OCI-LY3 (cell line): ENCODE data around the gene RNF17.
"Not testable (repeated sequence)": the region's sequence is repeated elsewhere in the genome, so short reads cannot be mapped to it uniquely, and the experiment has no call there.

Experiments
- H2AFZ ChIP-seq: fragments of 200-600, 300-600 bp; shearing (Covaris generic); 2 replicates; pipeline ENCODE4 v1.6.0; 2014; ENCODE audit warnings: antibody characterized with exemption, low read depth, low read length
- H3K27ac ChIP-seq: fragments of 200-600, 300-600 bp; sonication (generic); 2 replicates; pipeline ENCODE4 v1.5.1; 2014; ENCODE audit warnings: mild to moderate bottlenecking, low read length, moderate library complexity, mixed read lengths
- H3K27me3 ChIP-seq: fragments of 200-600, 300-600 bp; sonication (generic); 2 replicates; pipeline ENCODE4 v1.6.1; 2014; ENCODE audit warnings: low read depth, low read length, mixed read lengths
- H3K36me3 ChIP-seq: fragments of 200-600, 300-600 bp; sonication (generic); replicated peaks from 2 replicates; pipeline ENCODE3; 2014; ENCODE audit warnings: low read depth, low read length, mixed read lengths
- H3K4me1 ChIP-seq: fragments of 300-600, 200-600 bp; sonication (generic); 2 replicates; pipeline ENCODE4 v1.6.1; 2014; ENCODE audit warnings: low read length, mixed read lengths
- H3K4me2 ChIP-seq: fragments of 200-600, 300-600 bp; sonication (generic); 2 replicates; pipeline ENCODE4 v1.6.1; 2014; ENCODE audit warnings: low read length, mixed read lengths
- H3K4me3 ChIP-seq: fragments of 300-600, 200-600 bp; sonication (generic); 2 replicates; pipeline ENCODE4 v1.5.1; 2014; ENCODE audit warnings: antibody characterized with exemption, mild to moderate bottlenecking, low read length, moderate library complexity
- H3K79me2 ChIP-seq: fragments of 300-600, 200-600 bp; shearing (Covaris generic); 2 replicates; pipeline ENCODE4 v1.6.1; 2014; ENCODE audit warnings: mild to moderate bottlenecking, low read length, mixed read lengths
- H3K9ac ChIP-seq: fragments of 300-600, 200-600 bp; shearing (Covaris generic); 2 replicates; pipeline ENCODE4 v1.6.0; 2014; ENCODE audit warnings: mild to moderate bottlenecking, low read length, moderate library complexity
- H3K9me3 ChIP-seq: fragments of 200-600, 300-600 bp; shearing (Covaris generic); 2 replicates; pipeline ENCODE4 v1.6.1; 2014; ENCODE audit warnings: low read length, mixed read lengths; ENCODE audit not compliant: insufficient read depth
- H4K20me1 ChIP-seq: fragments of 200-600, 300-600 bp; sonication (generic); 2 replicates; pipeline ENCODE4 v1.6.1; 2016; ENCODE audit warnings: low read length, mixed read lengths; ENCODE audit not compliant: insufficient read depth
- EZH2phosphoT487 ChIP-seq: fragments of 200-600 bp; shearing (Covaris generic); IDR thresholded peaks from 2 replicates; pipeline ENCODE4 v1.6.1; 2018; ENCODE audit warnings: antibody characterized with exemption, mixed run types, low read depth
- TF ChIP-seq, protein P1 (sequence below): fragments of 200-600, 300-600 bp; sonication (generic); IDR thresholded peaks from 2 replicates; pipeline ENCODE4 v1.5.1; 2014; ENCODE audit warnings: antibody characterized with exemption, low read length, low read depth

Gene RNF17

DNA sequence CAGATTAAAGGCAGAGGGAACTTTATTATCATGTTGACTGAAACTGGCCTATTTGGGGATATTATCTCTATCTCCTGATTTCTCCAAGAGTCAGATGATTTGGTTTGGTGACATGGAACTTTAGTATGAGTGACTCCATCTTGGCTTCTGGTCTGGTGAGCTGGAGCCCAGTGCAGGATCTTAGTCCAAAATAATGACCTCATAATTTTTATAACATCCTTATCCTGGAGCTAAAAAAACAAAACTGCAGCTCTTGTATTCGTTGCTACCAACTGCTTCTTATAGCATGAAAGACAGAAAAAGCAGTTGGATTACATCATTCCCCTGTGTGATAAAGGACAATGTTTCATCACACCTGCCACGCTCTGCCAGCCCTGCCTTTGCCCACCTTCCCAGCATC lies 39.3 kb upstream of the RNF17 start:
- Histone ChIP-seq H3K9ac (no peak overlapping the region), H3K9me3 (no peaks in the 10 kb centered on the region), H3K4me2 (no peak overlapping the region), H4K20me1 (no peaks in the 10 kb centered on the region), H3K4me3 (no peak overlapping the region), H3K4me1 (peaks cover 6% of the 10 kb centered on the region; the same call in 1 of the 2 replicates), H2AFZ (no peak overlapping the region), H3K36me3 (no peaks in the 10 kb centered on the region), H3K27ac (no peak overlapping the region), H3K79me2 (no peaks in the 10 kb centered on the region), H3K27me3 (peaks cover 47% of the 10 kb centered on the region)
- TF ChIP-seq EZH2phosphoT487 = no peak
- TF ChIP-seq, protein P1, sequence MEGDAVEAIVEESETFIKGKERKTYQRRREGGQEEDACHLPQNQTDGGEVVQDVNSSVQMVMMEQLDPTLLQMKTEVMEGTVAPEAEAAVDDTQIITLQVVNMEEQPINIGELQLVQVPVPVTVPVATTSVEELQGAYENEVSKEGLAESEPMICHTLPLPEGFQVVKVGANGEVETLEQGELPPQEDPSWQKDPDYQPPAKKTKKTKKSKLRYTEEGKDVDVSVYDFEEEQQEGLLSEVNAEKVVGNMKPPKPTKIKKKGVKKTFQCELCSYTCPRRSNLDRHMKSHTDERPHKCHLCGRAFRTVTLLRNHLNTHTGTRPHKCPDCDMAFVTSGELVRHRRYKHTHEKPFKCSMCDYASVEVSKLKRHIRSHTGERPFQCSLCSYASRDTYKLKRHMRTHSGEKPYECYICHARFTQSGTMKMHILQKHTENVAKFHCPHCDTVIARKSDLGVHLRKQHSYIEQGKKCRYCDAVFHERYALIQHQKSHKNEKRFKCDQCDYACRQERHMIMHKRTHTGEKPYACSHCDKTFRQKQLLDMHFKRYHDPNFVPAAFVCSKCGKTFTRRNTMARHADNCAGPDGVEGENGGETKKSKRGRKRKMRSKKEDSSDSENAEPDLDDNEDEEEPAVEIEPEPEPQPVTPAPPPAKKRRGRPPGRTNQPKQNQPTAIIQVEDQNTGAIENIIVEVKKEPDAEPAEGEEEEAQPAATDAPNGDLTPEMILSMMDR = no peak

DNA sequence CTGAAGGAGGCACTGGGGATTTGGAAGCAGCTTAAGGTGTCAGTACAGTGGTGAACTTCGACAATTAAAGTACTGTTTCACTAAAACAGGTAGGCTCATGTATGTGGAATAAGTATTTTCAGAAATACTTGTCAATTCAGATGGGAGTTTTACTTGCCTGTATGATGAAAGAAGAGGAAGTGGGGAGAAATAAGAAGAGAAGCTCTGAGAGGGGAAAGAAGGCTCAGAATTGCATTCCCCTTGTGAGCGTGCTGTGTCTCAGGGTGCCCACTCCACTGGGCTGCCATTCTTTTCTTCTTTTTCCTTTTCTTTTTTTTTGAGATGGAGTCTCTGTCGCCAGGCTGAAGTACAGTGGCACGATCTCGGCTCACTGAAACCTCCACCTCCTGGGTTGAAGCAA lies 38.6 kb upstream of the RNF17 start:
- no peak overlapping the region for H3K9ac ChIP-seq
- no peaks in the 10 kb centered on the region for H3K36me3 ChIP-seq
- peaks cover 7% of the 10 kb centered on the region; the same call in 1 of the 2 replicates for H3K4me1 ChIP-seq
- H3K4me2 ChIP-seq = no peak overlapping the region
- H3K27me3 ChIP-seq = peaks cover 40% of the 10 kb centered on the region
- no peak for TF ChIP-seq EZH2phosphoT487
- TF ChIP-seq, protein P1 = no peak
- no peaks in the 10 kb centered on the region for H4K20me1 ChIP-seq
- H3K79me2 ChIP-seq = no peaks in the 10 kb centered on the region
- no peaks in the 10 kb centered on the region for H3K9me3 ChIP-seq
- no peak overlapping the region for H3K27ac ChIP-seq
- H3K4me3 ChIP-seq = no peak overlapping the region
- no peak overlapping the region for H2AFZ ChIP-seq

DNA sequence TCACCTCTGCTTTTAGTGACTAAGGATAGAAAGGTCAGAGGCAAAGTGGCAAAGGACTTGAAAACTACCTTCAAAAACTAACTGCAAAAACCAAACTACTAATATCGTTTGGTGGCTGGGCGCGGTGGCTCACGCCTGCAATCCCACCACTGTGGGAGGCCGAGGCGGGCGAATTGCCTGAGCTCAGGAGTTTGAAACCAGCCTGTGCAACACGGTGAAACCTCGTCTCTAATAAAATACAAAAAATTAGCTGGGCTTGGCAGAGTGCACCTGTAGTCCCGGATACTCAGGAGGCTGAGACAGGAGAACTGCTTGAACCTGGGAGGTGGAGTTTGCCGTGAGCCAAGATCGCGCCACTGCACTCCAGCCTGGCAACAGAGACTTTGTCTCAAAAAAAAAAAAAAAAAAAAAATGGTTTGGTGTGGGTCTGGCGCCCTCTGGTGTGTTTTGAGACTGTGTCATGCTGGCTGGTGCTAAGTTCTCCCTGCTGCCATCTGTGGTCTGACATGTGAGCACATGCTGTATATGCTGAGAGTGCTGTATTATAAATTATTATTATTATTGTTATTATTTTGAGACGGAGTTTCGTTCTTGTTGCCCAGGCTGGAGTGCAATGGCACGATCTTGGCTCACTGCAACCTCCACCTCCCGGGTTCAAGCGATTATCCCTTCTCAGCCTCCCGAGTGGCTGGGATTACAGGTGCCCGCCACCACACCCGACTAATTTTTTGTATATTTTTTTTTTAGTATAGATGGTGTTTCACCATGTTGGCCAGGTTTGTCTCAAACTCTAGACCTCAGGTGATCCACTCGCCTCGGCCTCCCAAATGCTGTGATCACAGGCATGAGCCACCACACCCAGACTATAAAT lies 36.0 kb upstream of the RNF17 start:
- Histone ChIP-seq H3K4me3 (peak overlapping the region; percentile 49), H3K79me2 (no peaks in the 10 kb centered on the region), H3K9me3 (no peaks in the 10 kb centered on the region), H3K9ac (no peak overlapping the region), H3K4me1 (peaks cover 15% of the 10 kb centered on the region), H4K20me1 (no peaks in the 10 kb centered on the region), H3K27me3 (peaks cover 29% of the 10 kb centered on the region), H2AFZ (peak overlapping the region; percentile 3; the same call in 1 of the 2 replicates), H3K36me3 (no peaks in the 10 kb centered on the region), H3K27ac (no peak overlapping the region), H3K4me2 (peak overlapping the region; percentile 60)
- TF ChIP-seq, protein P1 = peak; percentile 79
- TF ChIP-seq EZH2phosphoT487 = no peak

DNA sequence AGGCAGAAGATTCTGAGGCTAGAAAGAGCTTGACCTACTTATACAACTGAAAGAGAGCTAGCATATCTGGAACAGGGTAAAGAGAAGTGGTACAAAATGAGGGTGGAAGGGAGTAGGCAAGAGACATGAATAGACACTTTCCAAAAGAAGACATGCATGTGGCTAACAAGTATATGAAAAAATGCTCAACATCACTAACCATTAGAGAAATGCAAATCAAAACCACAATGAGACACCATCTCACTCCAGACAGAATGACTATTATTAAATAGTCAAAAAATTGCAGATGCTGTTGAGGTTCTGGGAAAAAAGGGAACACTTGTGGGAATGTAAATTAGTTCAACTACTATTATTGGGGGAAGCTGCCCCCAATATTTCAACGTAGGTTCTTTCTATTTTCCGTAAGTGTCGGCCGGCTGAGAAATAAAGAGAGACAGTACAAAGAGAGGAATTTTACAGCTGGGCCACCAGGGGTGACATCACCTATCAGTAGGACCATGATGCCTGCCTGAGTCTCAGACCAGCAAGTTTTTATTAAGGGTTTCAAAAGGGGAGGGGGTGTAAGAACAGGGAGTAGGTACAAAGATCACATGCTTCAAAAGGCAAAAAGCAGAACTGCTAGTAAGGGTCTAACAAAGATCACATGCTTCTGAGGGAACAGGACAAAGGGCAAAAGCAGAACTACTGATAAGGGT lies 32.9 kb upstream of the RNF17 start:
- not testable (repeated sequence) for H3K27me3 ChIP-seq, H3K27ac ChIP-seq, H4K20me1 ChIP-seq, H2AFZ ChIP-seq, H3K79me2 ChIP-seq, H3K36me3 ChIP-seq, H3K9me3 ChIP-seq, H3K9ac ChIP-seq
- Histone ChIP-seq H3K4me1 (peaks cover 23% of the 10 kb centered on the region), H3K4me2 (peak overlapping the region; percentile 40), H3K4me3 (peak overlapping the region; percentile 22; the same call in 1 of the 2 replicates)
